Astrocyte (in vitro differentiated cells and primary cell): ENCODE data around the gene ZNF639. TPM values are rescaled to one million over a fixed set of nuclear protein-coding genes. Genes with fewer than 3 reads are reported as not detected.

Experiments used
- DNase-seq: peaks from one replicate; pipeline ENCODE4 v3.0.0-alpha.2; 2010; ENCODE audit warnings: low read depth
- FAIRE-seq: peaks from 2 replicates; lab custom pipeline; 2011; peaks lifted over from hg19 to GRCh38; lab: Jason Lieb, UNC
- H2AFZ ChIP-seq: 2 replicates; pipeline ENCODE4 v1.6.0; 2012; ENCODE audit warnings: low read depth, low read length, inconsistent platforms
- H3K27ac ChIP-seq: 2 replicates; pipeline ENCODE4 v1.5.1; 2011; ENCODE audit warnings: low read depth, low read length, inconsistent platforms
- H3K27me3 ChIP-seq: 2 replicates; pipeline ENCODE4 v1.6.0; 2011; ENCODE audit warnings: low read length, inconsistent platforms; ENCODE audit not compliant: insufficient read depth
- H3K36me3 ChIP-seq: 2 replicates; pipeline ENCODE4 v1.5.1; 2011; ENCODE audit warnings: low read length, inconsistent platforms; ENCODE audit not compliant: insufficient read depth
- H3K4me1 ChIP-seq: 2 replicates; pipeline ENCODE4 v1.5.1; 2011; ENCODE audit warnings: low read length, inconsistent platforms; ENCODE audit not compliant: insufficient read depth
- H3K4me2 ChIP-seq: 2 replicates; pipeline ENCODE4 v1.6.0; 2012; ENCODE audit warnings: low read length, inconsistent platforms
- H3K4me3 ChIP-seq: 2 replicates; pipeline ENCODE4 v1.5.1; 2011; ENCODE audit warnings: low read depth, mild to moderate bottlenecking, low read length, inconsistent platforms; ENCODE audit not compliant: insufficient read depth
- H3K79me2 ChIP-seq: 2 replicates; pipeline ENCODE4 v1.6.0; 2012; ENCODE audit warnings: mild to moderate bottlenecking, low read length, inconsistent platforms; ENCODE audit not compliant: insufficient read depth
- H3K9ac ChIP-seq: 2 replicates; pipeline ENCODE4 v1.6.0; 2012; ENCODE audit warnings: mild to moderate bottlenecking, low read length, inconsistent platforms
- H3K9me3 ChIP-seq: 2 replicates; pipeline ENCODE4 v1.5.1; 2012; ENCODE audit warnings: low read depth, mild to moderate bottlenecking, low read length, inconsistent platforms; ENCODE audit not compliant: insufficient read depth
- H4K20me1 ChIP-seq: 2 replicates; pipeline ENCODE4 v1.6.0; 2012; ENCODE audit warnings: low read length, inconsistent platforms; ENCODE audit not compliant: insufficient read depth
- H3K27ac Mint-ChIP-seq: one replicate; pipeline ENCODE4 v1.8.0; 2021; ENCODE audit warnings: mild to moderate bottlenecking, mixed read lengths; ENCODE audit not compliant: unreplicated experiment
- H3K27me3 Mint-ChIP-seq: one replicate; pipeline ENCODE4 v1.8.0; 2021; ENCODE audit warnings: low read depth, mixed read lengths; ENCODE audit not compliant: unreplicated experiment
- H3K36me3 Mint-ChIP-seq: one replicate; pipeline ENCODE4 v1.8.0; 2021; ENCODE audit warnings: low read depth, mixed read lengths; ENCODE audit not compliant: unreplicated experiment
- H3K4me1 Mint-ChIP-seq: one replicate; pipeline ENCODE4 v1.8.0; 2021; ENCODE audit warnings: low read depth, mixed read lengths; ENCODE audit not compliant: unreplicated experiment
- H3K4me3 Mint-ChIP-seq: one replicate; pipeline ENCODE4 v1.8.0; 2021; ENCODE audit warnings: mild to moderate bottlenecking, moderate library complexity, mixed read lengths; ENCODE audit not compliant: unreplicated experiment
- H3K9me3 Mint-ChIP-seq: one replicate; pipeline ENCODE4 v1.8.0; 2021; ENCODE audit warnings: mild to moderate bottlenecking, mixed read lengths; ENCODE audit not compliant: unreplicated experiment
- CTCF ChIP-seq: IDR thresholded peaks from 2 replicates; pipeline ENCODE4 v1.5.1; 2011; ENCODE audit warnings: low read depth, mild to moderate bottlenecking, inconsistent platforms, low read length, moderate library complexity; ENCODE audit not compliant: insufficient read depth
- EZH2 ChIP-seq: IDR thresholded peaks from 2 replicates; pipeline ENCODE4 v1.6.1; 2012; ENCODE audit warnings: mild to moderate bottlenecking, low read length, inconsistent platforms; ENCODE audit not compliant: insufficient read depth
- total RNA-seq: library from RNA; stranded (reverse); gene quantifications from 2 replicates; pipeline ENCODE4 v1.2.1, GENCODE V29; 2021

ZNF639 gene
- total RNA-seq, 1 donor from 2014 or later, result 34.4 TPM

GRCh38 chr3:179276743-179277142, 46.1 kb upstream of the ZNF639 start:
- DNase-seq (no peak), FAIRE-seq (no peak)
- Mint-ChIP-seq H3K27ac (no peak overlapping the region), H3K27me3 (peaks cover 4% of the 10 kb centered on the region), H3K4me3 (no peak overlapping the region), H3K4me1 (peaks cover 6% of the 10 kb centered on the region), H3K9me3 (peaks cover 5% of the 10 kb centered on the region), H3K36me3 (no peaks in the 10 kb centered on the region)
- Histone ChIP-seq H3K27ac (no peak overlapping the region), H3K36me3 (no peaks in the 10 kb centered on the region), H3K4me3 (no peak overlapping the region), H3K4me2 (no peak overlapping the region), H3K27me3 (no peaks in the 10 kb centered on the region), H4K20me1 (no peaks in the 10 kb centered on the region), H3K79me2 (no peaks in the 10 kb centered on the region), H3K9me3 (no peaks in the 10 kb centered on the region), H2AFZ (no peak overlapping the region), H3K9ac (no peak overlapping the region), H3K4me1 (no peaks in the 10 kb centered on the region)
- no peak for TF ChIP-seq CTCF
- TF ChIP-seq EZH2, result no peak

GRCh38 chr3:179278151-179278550, 44.7 kb upstream of the ZNF639 start:
- peaks cover 4% of the 10 kb centered on the region for H3K27me3 Mint-ChIP-seq
- H3K36me3 ChIP-seq, result no peaks in the 10 kb centered on the region
- no peaks in the 10 kb centered on the region for H3K4me1 ChIP-seq
- H3K4me2 ChIP-seq, result no peak overlapping the region
- H3K27ac ChIP-seq, result no peak overlapping the region
- H3K9ac ChIP-seq, result no peak overlapping the region
- H3K27me3 ChIP-seq, result no peaks in the 10 kb centered on the region
- H3K27ac Mint-ChIP-seq, result no peak overlapping the region
- peaks cover 6% of the 10 kb centered on the region for H3K4me1 Mint-ChIP-seq
- H4K20me1 ChIP-seq, result no peaks in the 10 kb centered on the region
- no peaks in the 10 kb centered on the region for H3K36me3 Mint-ChIP-seq
- no peaks in the 10 kb centered on the region for H3K9me3 ChIP-seq
- no peaks in the 10 kb centered on the region for H3K79me2 ChIP-seq
- TF ChIP-seq EZH2, result no peak
- no peak for TF ChIP-seq CTCF
- H3K9me3 Mint-ChIP-seq, result peaks cover 5% of the 10 kb centered on the region
- no peak overlapping the region for H2AFZ ChIP-seq
- H3K4me3 Mint-ChIP-seq, result no peak overlapping the region
- FAIRE-seq (no peak), DNase-seq (no peak)
- H3K4me3 ChIP-seq, result no peak overlapping the region

GRCh38 chr3:179278932-179279693, 43.7 kb upstream of the ZNF639 start:
- H2AFZ ChIP-seq, result no peak overlapping the region
- H3K9me3 Mint-ChIP-seq, result peaks cover 5% of the 10 kb centered on the region
- no peaks in the 10 kb centered on the region for H4K20me1 ChIP-seq
- no peaks in the 10 kb centered on the region for H3K36me3 ChIP-seq
- H3K4me3 ChIP-seq, result no peak overlapping the region
- peaks cover 6% of the 10 kb centered on the region for H3K27me3 Mint-ChIP-seq
- no peaks in the 10 kb centered on the region for H3K36me3 Mint-ChIP-seq
- no peak overlapping the region for H3K27ac ChIP-seq
- H3K4me2 ChIP-seq, result no peak overlapping the region
- peaks cover 6% of the 10 kb centered on the region for H3K4me1 Mint-ChIP-seq
- no peaks in the 10 kb centered on the region for H3K4me1 ChIP-seq
- H3K4me3 Mint-ChIP-seq, result no peak overlapping the region
- no peak for TF ChIP-seq EZH2
- TF ChIP-seq CTCF, result no peak
- no peak for DNase-seq
- H3K9ac ChIP-seq, result no peak overlapping the region
- H3K27ac Mint-ChIP-seq, result no peak overlapping the region
- H3K9me3 ChIP-seq, result no peaks in the 10 kb centered on the region
- H3K79me2 ChIP-seq, result no peaks in the 10 kb centered on the region
- FAIRE-seq, result no peak
- H3K27me3 ChIP-seq, result no peaks in the 10 kb centered on the region
